HEK293 (cell line): ENCODE data around the gene ZDHHC11.

Experiments
- CTCF ChIA-PET: fragments of 350-600 bp; formaldehyde crosslinking; extraction: SDS; loops from one replicate; lab custom pipeline; 2021; ENCODE audit warnings: antibody characterized with exemption; lab: Yijun Ruan, JAX
- POLR2A ChIA-PET: fragments of 300-600 bp; formaldehyde crosslinking; extraction: SDS; loops from one replicate; lab custom pipeline; 2020; ENCODE audit warnings: antibody characterized with exemption, inconsistent platforms; lab: Yijun Ruan, JAX
- H3K27ac ChIP-seq: fragments of 200-500 bp; sonication (Bioruptor generic); 2 replicates; pipeline ENCODE4 v1.5.1; 2014; ENCODE audit warnings: low read depth, low read length, control low read depth, inconsistent platforms; ENCODE audit errors: extremely low read depth
- H3K36me3 ChIP-seq, 2 experiments: fragments of 200-500 bp in 1 of 2; sonication (Bioruptor generic) in 1 of 2; 1 replicate in 1 of 2; 2 replicates in 1 of 2; pipeline ENCODE4 v1.5.1; 2014 to 2017; ENCODE audit warnings: inconsistent platforms in 2 of 2, low read length in 2 of 2; ENCODE audit not compliant: control insufficient read depth in 2 of 2, insufficient read depth in 1 of 2
- H3K4me1 ChIP-seq: fragments of 200-500 bp; sonication (Bioruptor generic); 2 replicates; pipeline ENCODE4 v1.5.1; 2014; ENCODE audit warnings: mild to moderate bottlenecking, low read length, inconsistent platforms; ENCODE audit not compliant: control insufficient read depth, insufficient read depth
- H3K4me3 ChIP-seq: 2 replicates; pipeline ENCODE4 v1.5.1; 2011; ENCODE audit warnings: low read depth, mild to moderate bottlenecking, control low read depth, low read length, moderate library complexity
- H3K9me3 ChIP-seq: fragments of 200-500 bp; sonication (Bioruptor generic); 2 replicates; pipeline ENCODE4 v1.5.1; 2014; ENCODE audit warnings: low read depth, low read length, inconsistent platforms; ENCODE audit not compliant: control insufficient read depth, insufficient read depth
- KLF7 ChIP-seq: fragments of 450-650 bp; formaldehyde crosslinking; IDR thresholded peaks from 2 replicates; pipeline ENCODE4 v1.5.1; 2016; ENCODE audit warnings: missing biosample characterization, missing genetic modification characterization, borderline replicate concordance
- PRDM1 ChIP-seq: fragments of 450-650 bp; formaldehyde crosslinking; IDR thresholded peaks from 2 replicates; pipeline ENCODE4; 2016; ENCODE audit warnings: missing biosample characterization, missing genetic modification characterization
- SALL2 ChIP-seq: fragments of 450-650 bp; formaldehyde crosslinking; IDR thresholded peaks from 2 replicates; pipeline ENCODE4 v1.5.0; 2017; ENCODE audit warnings: missing biosample characterization, mild to moderate bottlenecking, missing genetic modification characterization, borderline replicate concordance
- SP7 ChIP-seq: fragments of 450-650 bp; formaldehyde crosslinking; IDR thresholded peaks from 2 replicates; pipeline ENCODE4 v1.5.1; 2016; ENCODE audit warnings: missing biosample characterization, missing genetic modification characterization
- ZBTB1 ChIP-seq: fragments of 450-650 bp; formaldehyde crosslinking; IDR thresholded peaks from 2 replicates; pipeline ENCODE4 v1.5.1; 2016; ENCODE audit warnings: missing biosample characterization, missing genetic modification characterization
- ZBTB48 ChIP-seq: fragments of 450-650 bp; formaldehyde crosslinking; IDR thresholded peaks from 2 replicates; pipeline ENCODE4 v1.5.1; 2016; ENCODE audit warnings: missing biosample characterization, missing genetic modification characterization
- ZBTB7A ChIP-seq: fragments of 450-650 bp; formaldehyde crosslinking; IDR thresholded peaks from 2 replicates; pipeline ENCODE4 v1.5.1; 2016; ENCODE audit warnings: low read depth, missing biosample characterization, missing genetic modification characterization
- ZNF132 ChIP-seq: fragments of 450-650 bp; formaldehyde crosslinking; IDR thresholded peaks from 2 replicates; pipeline ENCODE4 v1.5.1; 2017; ENCODE audit warnings: missing biosample characterization, missing genetic modification characterization, borderline replicate concordance
- ZNF146 ChIP-seq: fragments of 450-650 bp; formaldehyde crosslinking; IDR thresholded peaks from 2 replicates; pipeline ENCODE4 v1.5.1; 2016; ENCODE audit warnings: missing biosample characterization, missing genetic modification characterization
- ZNF148 ChIP-seq: fragments of 450-650 bp; formaldehyde crosslinking; IDR thresholded peaks from 2 replicates; pipeline ENCODE4 v1.5.0; 2017; ENCODE audit warnings: missing biosample characterization, missing genetic modification characterization, borderline replicate concordance
- ZNF202 ChIP-seq: fragments of 450-650 bp; formaldehyde crosslinking; IDR thresholded peaks from 2 replicates; pipeline ENCODE4 v1.5.1; 2016; ENCODE audit warnings: missing biosample characterization, missing genetic modification characterization, borderline replicate concordance
- ZNF221 ChIP-seq: fragments of 450-650 bp; formaldehyde crosslinking; IDR thresholded peaks from 2 replicates; pipeline ENCODE4 v1.5.1; 2017; ENCODE audit warnings: missing biosample characterization, missing genetic modification characterization, borderline replicate concordance
- ZNF341 ChIP-seq: fragments of 450-650 bp; formaldehyde crosslinking; IDR thresholded peaks from 2 replicates; pipeline ENCODE4; 2016; ENCODE audit warnings: low read depth, missing biosample characterization, missing genetic modification characterization
- ZNF426 ChIP-seq: fragments of 450-650 bp; formaldehyde crosslinking; IDR thresholded peaks from 2 replicates; pipeline ENCODE4 v1.5.1; 2017; ENCODE audit warnings: missing biosample characterization, missing genetic modification characterization, mild to moderate bottlenecking, inconsistent platforms, moderate library complexity
- ZNF558 ChIP-seq: fragments of 450-650 bp; formaldehyde crosslinking; IDR thresholded peaks from 2 replicates; pipeline ENCODE4 v1.5.1; 2016; ENCODE audit warnings: missing biosample characterization, missing genetic modification characterization
- ZNF600 ChIP-seq: fragments of 450-650 bp; formaldehyde crosslinking; IDR thresholded peaks from 2 replicates; pipeline ENCODE4 v1.5.1; 2016; ENCODE audit warnings: missing biosample characterization, missing genetic modification characterization
- ZNF658 ChIP-seq: fragments of 450-650 bp; formaldehyde crosslinking; IDR thresholded peaks from 2 replicates; pipeline ENCODE4; 2016; ENCODE audit warnings: missing biosample characterization, missing genetic modification characterization
- ZNF670 ChIP-seq: fragments of 450-650 bp; formaldehyde crosslinking; IDR thresholded peaks from 2 replicates; pipeline ENCODE4 v1.5.1; 2016; ENCODE audit warnings: missing biosample characterization, missing genetic modification characterization, low read depth
- ZNF677 ChIP-seq: fragments of 450-650 bp; IDR thresholded peaks from 2 replicates; pipeline ENCODE4 v1.5.0; 2018; ENCODE audit warnings: missing biosample characterization, mild to moderate bottlenecking, missing genetic modification characterization, moderate library complexity
- ZNF76 ChIP-seq: fragments of 450-650 bp; formaldehyde crosslinking; IDR thresholded peaks from 2 replicates; pipeline ENCODE4; 2016; ENCODE audit warnings: low read depth, missing biosample characterization, missing genetic modification characterization, borderline replicate concordance
- ZNF768 ChIP-seq: fragments of 450-650 bp; formaldehyde crosslinking; IDR thresholded peaks from 2 replicates; pipeline ENCODE4 v1.5.1; 2018; ENCODE audit warnings: missing biosample characterization, mild to moderate bottlenecking, missing genetic modification characterization
- ZNF785 ChIP-seq: fragments of 450-650 bp; formaldehyde crosslinking; IDR thresholded peaks from 2 replicates; pipeline ENCODE4 v1.5.1; 2016; ENCODE audit warnings: missing biosample characterization, missing genetic modification characterization
- ZSCAN30 ChIP-seq: fragments of 450-650 bp; IDR thresholded peaks from 2 replicates; pipeline ENCODE4 v1.5.1; 2018; ENCODE audit warnings: missing biosample characterization, mild to moderate bottlenecking, missing genetic modification characterization, moderate library complexity
- TF ChIP-seq, protein P1 (sequence below): fragments of 450-650 bp; formaldehyde crosslinking; IDR thresholded peaks from 2 replicates; pipeline ENCODE4 v1.5.1; 2016; ENCODE audit warnings: missing biosample characterization, missing genetic modification characterization
- TF ChIP-seq, protein P2 (sequence below): fragments of 450-650 bp; formaldehyde crosslinking; IDR thresholded peaks from 2 replicates; pipeline ENCODE4 v1.5.1; 2016; ENCODE audit warnings: missing biosample characterization, missing genetic modification characterization
- TF ChIP-seq, protein P3 (sequence below): IDR thresholded peaks from 2 replicates; pipeline ENCODE4 v1.6.1; 2011; ENCODE audit warnings: mild to moderate bottlenecking, low read depth, low read length, borderline replicate concordance

Gene ZDHHC11

DNA sequence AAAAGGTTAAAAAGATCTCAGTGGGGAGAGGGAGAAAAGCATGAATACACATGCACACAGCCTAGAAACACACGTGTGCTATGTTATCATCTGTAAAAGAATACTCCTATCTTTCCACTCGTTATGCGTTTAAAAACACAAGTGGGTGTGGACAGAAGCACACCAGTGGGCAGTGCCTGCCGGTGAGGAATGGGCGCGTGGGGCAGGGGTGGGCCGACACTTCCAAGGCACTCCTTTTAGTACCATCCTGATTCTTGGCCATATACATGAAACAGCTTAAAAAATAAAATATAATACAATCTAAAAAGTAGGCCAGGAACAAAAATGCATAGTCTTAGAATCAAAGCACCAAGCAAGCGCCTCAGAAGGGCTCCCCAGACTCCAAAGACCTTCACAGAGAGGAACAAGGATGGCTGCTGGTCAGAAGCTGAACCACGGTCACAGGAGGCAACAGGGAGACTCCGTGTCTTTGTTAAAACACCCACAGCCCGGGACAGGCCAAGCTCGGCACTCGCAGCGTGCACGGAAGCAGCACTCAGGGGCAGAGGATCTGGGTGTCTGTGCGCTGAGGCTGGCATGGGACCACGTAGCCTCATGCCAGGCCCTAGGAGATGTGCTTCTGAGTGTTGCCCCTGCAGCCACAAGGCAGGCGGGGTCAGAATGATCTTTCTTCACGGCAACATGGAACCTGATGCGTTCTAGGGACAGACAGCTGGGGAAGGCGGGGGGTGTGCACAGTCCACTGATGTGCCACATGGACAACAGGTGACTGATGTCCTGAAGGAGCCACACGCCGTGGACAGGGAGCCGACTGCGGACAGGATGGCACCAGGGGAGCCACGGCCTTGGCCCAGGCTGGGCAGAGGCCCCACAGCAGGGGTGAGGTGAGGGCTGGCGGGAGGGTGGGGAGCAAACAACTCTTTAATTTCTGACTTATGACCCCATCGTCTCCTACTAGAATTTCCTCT is 25.9 kb upstream of the ZDHHC11 start:
- Histone ChIP-seq H3K4me3 (no peak overlapping the region), H3K36me3 (peaks cover 44 to 81% of the 10 kb centered on the region in 2 experiments), H3K27ac (no peak overlapping the region), H3K9me3 (no peaks in the 10 kb centered on the region), H3K4me1 (no peaks in the 10 kb centered on the region)
- TF ChIP-seq ZNF132 (tag by site-specific recombination) (no peak), ZNF785 (tag by site-specific recombination) (no peak), ZNF768 (tag by site-specific recombination) (no peak), ZSCAN30 (no peak), PRDM1 (tag by site-specific recombination) (no peak), ZNF670 (no peak), ZNF146 (tag by site-specific recombination) (no peak), KLF7 (tag by site-specific recombination) (no peak), ZNF558 (no peak)
- TF ChIP-seq, protein P1, sequence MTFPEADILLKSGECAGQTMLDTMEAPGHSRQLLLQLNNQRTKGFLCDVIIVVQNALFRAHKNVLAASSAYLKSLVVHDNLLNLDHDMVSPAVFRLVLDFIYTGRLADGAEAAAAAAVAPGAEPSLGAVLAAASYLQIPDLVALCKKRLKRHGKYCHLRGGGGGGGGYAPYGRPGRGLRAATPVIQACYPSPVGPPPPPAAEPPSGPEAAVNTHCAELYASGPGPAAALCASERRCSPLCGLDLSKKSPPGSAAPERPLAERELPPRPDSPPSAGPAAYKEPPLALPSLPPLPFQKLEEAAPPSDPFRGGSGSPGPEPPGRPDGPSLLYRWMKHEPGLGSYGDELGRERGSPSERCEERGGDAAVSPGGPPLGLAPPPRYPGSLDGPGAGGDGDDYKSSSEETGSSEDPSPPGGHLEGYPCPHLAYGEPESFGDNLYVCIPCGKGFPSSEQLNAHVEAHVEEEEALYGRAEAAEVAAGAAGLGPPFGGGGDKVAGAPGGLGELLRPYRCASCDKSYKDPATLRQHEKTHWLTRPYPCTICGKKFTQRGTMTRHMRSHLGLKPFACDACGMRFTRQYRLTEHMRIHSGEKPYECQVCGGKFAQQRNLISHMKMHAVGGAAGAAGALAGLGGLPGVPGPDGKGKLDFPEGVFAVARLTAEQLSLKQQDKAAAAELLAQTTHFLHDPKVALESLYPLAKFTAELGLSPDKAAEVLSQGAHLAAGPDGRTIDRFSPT (tag by site-specific recombination): no peak
- TF ChIP-seq, protein P2, sequence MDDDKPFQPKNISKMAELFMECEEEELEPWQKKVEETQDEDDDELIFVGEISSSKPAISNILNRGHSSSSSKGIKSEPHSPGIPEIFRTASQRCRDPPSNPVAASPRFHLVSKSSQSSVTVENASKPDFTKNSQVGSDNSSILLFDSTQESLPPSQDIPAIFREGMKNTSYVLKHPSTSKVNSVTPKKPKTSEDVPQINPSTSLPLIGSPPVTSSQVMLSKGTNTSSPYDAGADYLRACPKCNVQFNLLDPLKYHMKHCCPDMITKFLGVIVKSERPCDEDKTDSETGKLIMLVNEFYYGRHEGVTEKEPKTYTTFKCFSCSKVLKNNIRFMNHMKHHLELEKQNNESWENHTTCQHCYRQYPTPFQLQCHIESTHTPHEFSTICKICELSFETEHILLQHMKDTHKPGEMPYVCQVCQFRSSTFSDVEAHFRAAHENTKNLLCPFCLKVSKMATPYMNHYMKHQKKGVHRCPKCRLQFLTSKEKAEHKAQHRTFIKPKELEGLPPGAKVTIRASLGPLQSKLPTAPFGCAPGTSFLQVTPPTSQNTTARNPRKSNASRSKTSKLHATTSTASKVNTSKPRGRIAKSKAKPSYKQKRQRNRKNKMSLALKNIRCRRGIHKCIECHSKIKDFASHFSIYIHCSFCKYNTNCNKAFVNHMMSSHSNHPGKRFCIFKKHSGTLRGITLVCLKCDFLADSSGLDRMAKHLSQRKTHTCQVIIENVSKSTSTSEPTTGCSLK (tag by site-specific recombination): no peak
- TF ChIP-seq, protein P3, sequence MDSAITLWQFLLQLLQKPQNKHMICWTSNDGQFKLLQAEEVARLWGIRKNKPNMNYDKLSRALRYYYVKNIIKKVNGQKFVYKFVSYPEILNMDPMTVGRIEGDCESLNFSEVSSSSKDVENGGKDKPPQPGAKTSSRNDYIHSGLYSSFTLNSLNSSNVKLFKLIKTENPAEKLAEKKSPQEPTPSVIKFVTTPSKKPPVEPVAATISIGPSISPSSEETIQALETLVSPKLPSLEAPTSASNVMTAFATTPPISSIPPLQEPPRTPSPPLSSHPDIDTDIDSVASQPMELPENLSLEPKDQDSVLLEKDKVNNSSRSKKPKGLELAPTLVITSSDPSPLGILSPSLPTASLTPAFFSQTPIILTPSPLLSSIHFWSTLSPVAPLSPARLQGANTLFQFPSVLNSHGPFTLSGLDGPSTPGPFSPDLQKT: no peak
- CTCF ChIA-PET: no interaction called here
- POLR2A ChIA-PET: no interaction called here

GRCh38 chr5:875931-876330 is 25.1 kb upstream of the ZDHHC11 start:
- Histone ChIP-seq H3K4me3 (no peak overlapping the region), H3K4me1 (no peaks in the 10 kb centered on the region), H3K36me3 (peaks cover 48 to 81% of the 10 kb centered on the region in 2 experiments), H3K9me3 (no peaks in the 10 kb centered on the region), H3K27ac (no peak overlapping the region)
- ChIA-PET POLR2A (no interaction called here), CTCF (no interaction called here)
- TF ChIP-seq ZBTB48 (tag by site-specific recombination) (no peak), ZNF76 (tag by site-specific recombination) (no peak), ZBTB1 (tag by site-specific recombination) (no peak), ZNF148 (tag by site-specific recombination) (no peak), ZNF658 (tag by site-specific recombination) (no peak), ZNF426 (tag by site-specific recombination) (no peak), ZNF677 (tag by site-specific recombination) (no peak), ZSCAN30 (no peak), SALL2 (tag by site-specific recombination) (no peak), ZNF600 (tag by site-specific recombination) (no peak), SP7 (tag by site-specific recombination) (no peak), ZNF341 (no peak), ZNF221 (tag by site-specific recombination) (no peak), ZNF202 (no peak), ZBTB7A (tag by site-specific recombination) (no peak)
